ENCODE results near the gene PMM2.
"Not testable (repeated sequence)": the region's sequence is repeated elsewhere in the genome, so short reads cannot be mapped to it uniquely, and the experiment has no call there.

PMM2 gene

DNA sequence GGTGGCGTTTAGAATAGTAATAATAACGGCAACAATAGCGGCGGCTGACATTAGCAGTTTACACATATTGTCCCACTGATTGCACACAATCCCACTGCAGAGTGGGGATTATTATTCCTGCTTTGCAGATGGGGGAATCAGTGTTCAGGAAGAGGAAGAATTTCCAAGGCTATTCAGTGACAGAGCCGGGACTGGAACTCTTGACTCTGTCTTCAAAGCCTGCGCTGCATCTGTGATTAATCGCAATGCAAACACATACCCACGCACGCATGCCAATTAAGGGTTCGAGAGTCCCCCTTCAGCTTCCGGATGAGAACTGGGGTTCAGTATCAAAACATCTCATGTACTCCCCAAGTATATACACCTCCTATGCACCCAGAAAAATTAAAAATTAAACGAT lies 29.4 kb upstream of the PMM2 start:
- H3K9me3 Mint-ChIP-seq, result no peaks in the 10 kb centered on the region
- CTCF ChIA-PET, result no interaction called here
- no peak for DNase-seq
- H3K27ac Mint-ChIP-seq, result no peak overlapping the region
- no peaks in the 10 kb centered on the region for H3K4me1 Mint-ChIP-seq
- no peaks in the 10 kb centered on the region for H3K27me3 Mint-ChIP-seq
- H3K36me3 Mint-ChIP-seq, result no peaks in the 10 kb centered on the region
- no peak overlapping the region for H3K4me3 Mint-ChIP-seq

DNA sequence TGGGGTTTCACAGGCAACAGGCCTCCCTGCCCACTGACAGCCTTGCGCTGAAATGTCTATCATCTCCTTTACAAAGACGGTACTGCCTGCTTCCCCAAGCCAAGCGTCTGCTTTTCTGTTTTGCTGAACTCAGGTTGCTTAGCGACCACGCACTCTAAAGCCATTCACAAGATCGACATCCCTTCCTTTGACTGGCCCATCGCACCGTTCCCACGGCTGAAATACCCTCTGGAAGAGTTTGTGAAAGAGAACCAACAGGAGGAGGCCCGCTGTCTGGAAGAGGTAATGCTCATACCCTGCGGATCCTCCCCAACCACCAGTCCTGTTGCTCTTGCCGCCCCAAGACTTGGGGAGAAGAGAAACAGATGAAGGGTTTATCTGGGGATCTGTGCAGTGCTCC lies 28.9 kb upstream of the PMM2 start:
- Mint-ChIP-seq H3K36me3 (no peaks in the 10 kb centered on the region), H3K9me3 (no peaks in the 10 kb centered on the region), H3K27me3 (no peaks in the 10 kb centered on the region), H3K4me1 (no peaks in the 10 kb centered on the region), H3K27ac (no peak overlapping the region), H3K4me3 (no peak overlapping the region)
- DNase-seq, result no peak
- CTCF ChIA-PET, result no interaction called here

DNA sequence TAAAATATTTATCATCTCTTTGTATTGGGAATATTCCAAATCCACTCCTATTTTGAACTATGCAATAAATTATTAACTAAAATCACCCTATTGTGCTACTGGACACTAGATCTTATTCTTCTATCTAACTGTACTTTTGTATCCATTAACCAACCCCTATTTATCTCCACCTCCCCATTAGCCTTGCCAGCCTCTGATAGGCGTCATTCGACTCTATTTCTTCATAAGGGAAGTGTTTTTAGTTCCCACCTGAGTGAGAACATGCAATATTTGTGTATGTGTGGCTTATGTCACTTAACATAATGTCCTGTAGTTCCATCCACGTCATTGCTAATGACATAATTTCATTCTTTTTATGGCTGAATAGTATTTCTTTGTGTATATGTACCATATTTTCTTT lies 24.1 kb upstream of the PMM2 start:
- Mint-ChIP-seq H3K9me3 (no peaks in the 10 kb centered on the region), H3K27ac (no peak overlapping the region), H3K27me3 (no peaks in the 10 kb centered on the region), H3K4me1 (no peaks in the 10 kb centered on the region), H3K4me3 (no peak overlapping the region), H3K36me3 (no peaks in the 10 kb centered on the region)
- no peak for DNase-seq
- CTCF ChIA-PET, result no interaction called here

- Mint-ChIP-seq H3K9me3 (no peaks in the 10 kb centered on the region), H3K4me3 (no peak overlapping the region), H3K36me3 (no peaks in the 10 kb centered on the region), H3K27me3 (no peaks in the 10 kb centered on the region), H3K4me1 (no peaks in the 10 kb centered on the region), H3K27ac (no peak overlapping the region)
- CTCF ChIA-PET, result no interaction called here
- no peak for DNase-seq
These were observed 23.4 kb upstream of the PMM2 start for GRCh38 chr16:8774208-8774607.

- H3K4me3 Mint-ChIP-seq, result no peak overlapping the region
- H3K27ac Mint-ChIP-seq, result no peak overlapping the region
- no peaks in the 10 kb centered on the region for H3K27me3 Mint-ChIP-seq
- CTCF ChIA-PET, result no interaction called here
- H3K9me3 Mint-ChIP-seq, result no peaks in the 10 kb centered on the region
- DNase-seq, result no peak
- H3K36me3 Mint-ChIP-seq, result no peaks in the 10 kb centered on the region
- H3K4me1 Mint-ChIP-seq, result no peaks in the 10 kb centered on the region
These were observed 22.3 kb upstream of the PMM2 start for GRCh38 chr16:8775359-8775758.

DNA sequence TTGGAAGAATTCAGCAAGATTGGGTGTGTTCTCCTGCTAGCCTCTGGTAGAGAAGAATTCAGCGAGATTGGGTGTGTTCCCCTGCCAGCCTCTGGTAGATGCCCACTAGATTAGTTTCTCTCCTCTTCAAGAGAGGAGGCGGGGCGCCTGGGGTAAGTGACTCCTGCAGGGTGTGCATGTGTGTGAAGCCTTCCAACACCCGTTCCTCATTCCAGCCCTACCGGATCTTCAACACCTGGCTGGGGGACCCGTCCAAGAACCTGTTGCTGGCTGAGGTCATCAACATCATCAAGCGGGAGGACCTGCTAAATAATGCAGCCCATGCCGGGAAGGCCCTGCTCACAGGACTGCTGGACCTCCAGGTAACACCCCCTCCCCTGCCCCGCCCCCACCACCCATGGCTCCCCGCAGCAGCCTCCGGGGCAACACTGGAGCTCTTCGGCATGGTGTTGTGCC lies 21.5 kb upstream of the PMM2 start:
- CTCF ChIA-PET, result interaction anchor here (0.7 kb wide), 1 partner anchor 361 kb away, joined by 3 read pairs; no protein-coding TSS in a partner anchor
- no peak for DNase-seq
- Mint-ChIP-seq H3K4me3 (no peak overlapping the region), H3K36me3 (no peaks in the 10 kb centered on the region), H3K4me1 (no peaks in the 10 kb centered on the region), H3K27ac (no peak overlapping the region), H3K9me3 (no peaks in the 10 kb centered on the region), H3K27me3 (no peaks in the 10 kb centered on the region)

- Mint-ChIP-seq H3K36me3 (no peaks in the 10 kb centered on the region), H3K9me3 (no peaks in the 10 kb centered on the region), H3K27ac (no peak overlapping the region), H3K4me3 (no peak overlapping the region), H3K27me3 (no peaks in the 10 kb centered on the region), H3K4me1 (no peaks in the 10 kb centered on the region)
- CTCF ChIA-PET, result interaction anchor here (0.7 kb wide), 1 partner anchor 360 kb away, joined by 3 read pairs; no protein-coding TSS in a partner anchor
- no peak for DNase-seq
These were observed 20.4 kb upstream of the PMM2 start for GRCh38 chr16:8777217-8777616.

- Mint-ChIP-seq H3K27me3 (no peaks in the 10 kb centered on the region), H3K4me3 (no peak overlapping the region), H3K9me3 (no peaks in the 10 kb centered on the region), H3K27ac (no peak overlapping the region), H3K4me1 (no peaks in the 10 kb centered on the region), H3K36me3 (no peaks in the 10 kb centered on the region)
- DNase-seq, result no peak
- CTCF ChIA-PET, result no interaction called here
These were observed 15.8 kb upstream of the PMM2 start for GRCh38 chr16:8781797-8782196.

DNA sequence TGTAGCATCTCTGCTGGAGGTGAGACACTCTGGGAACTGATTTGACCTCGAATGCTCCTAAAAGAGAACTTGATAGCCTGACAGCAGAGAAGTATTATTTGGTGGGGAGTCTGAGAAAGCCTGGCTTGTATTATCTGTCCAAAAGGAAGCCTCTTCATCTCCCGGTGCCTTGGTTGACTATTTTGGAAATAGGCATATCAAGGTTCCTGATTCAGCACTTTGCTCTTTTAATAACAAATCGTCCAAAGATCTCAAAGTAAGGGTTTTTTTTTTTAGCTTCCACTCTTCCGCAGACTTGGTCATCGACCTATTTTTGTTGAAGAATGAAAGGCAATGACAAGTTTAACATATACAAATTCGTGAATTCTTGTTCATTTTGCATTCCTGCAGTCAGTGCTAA lies 15.0 kb upstream of the PMM2 start:
- no peaks in the 10 kb centered on the region for H3K27me3 Mint-ChIP-seq
- H3K4me1 Mint-ChIP-seq, result no peaks in the 10 kb centered on the region
- no peak overlapping the region for H3K4me3 Mint-ChIP-seq
- no peaks in the 10 kb centered on the region for H3K36me3 Mint-ChIP-seq
- DNase-seq, result no peak
- no peaks in the 10 kb centered on the region for H3K9me3 Mint-ChIP-seq
- CTCF ChIA-PET, result no interaction called here
- peak overlapping the region; percentile 15 for H3K27ac Mint-ChIP-seq

GRCh38 chr16:8785408-8785807 lies 12.2 kb upstream of the PMM2 start:
- no peaks in the 10 kb centered on the region for H3K36me3 Mint-ChIP-seq
- no peak overlapping the region for H3K4me3 Mint-ChIP-seq
- no peak for DNase-seq
- H3K4me1 Mint-ChIP-seq, result no peaks in the 10 kb centered on the region
- CTCF ChIA-PET, result no interaction called here
- no peak overlapping the region for H3K27ac Mint-ChIP-seq
- no peaks in the 10 kb centered on the region for H3K27me3 Mint-ChIP-seq
- no peaks in the 10 kb centered on the region for H3K9me3 Mint-ChIP-seq

- DNase-seq, CTCF ChIA-PET, H3K27me3 Mint-ChIP-seq, H3K27ac Mint-ChIP-seq, H3K4me3 Mint-ChIP-seq, H3K9me3 Mint-ChIP-seq, H3K4me1 Mint-ChIP-seq, H3K36me3 Mint-ChIP-seq: not testable (repeated sequence)
These were observed 11.3 kb upstream of the PMM2 start for GRCh38 chr16:8786316-8786715.

DNA sequence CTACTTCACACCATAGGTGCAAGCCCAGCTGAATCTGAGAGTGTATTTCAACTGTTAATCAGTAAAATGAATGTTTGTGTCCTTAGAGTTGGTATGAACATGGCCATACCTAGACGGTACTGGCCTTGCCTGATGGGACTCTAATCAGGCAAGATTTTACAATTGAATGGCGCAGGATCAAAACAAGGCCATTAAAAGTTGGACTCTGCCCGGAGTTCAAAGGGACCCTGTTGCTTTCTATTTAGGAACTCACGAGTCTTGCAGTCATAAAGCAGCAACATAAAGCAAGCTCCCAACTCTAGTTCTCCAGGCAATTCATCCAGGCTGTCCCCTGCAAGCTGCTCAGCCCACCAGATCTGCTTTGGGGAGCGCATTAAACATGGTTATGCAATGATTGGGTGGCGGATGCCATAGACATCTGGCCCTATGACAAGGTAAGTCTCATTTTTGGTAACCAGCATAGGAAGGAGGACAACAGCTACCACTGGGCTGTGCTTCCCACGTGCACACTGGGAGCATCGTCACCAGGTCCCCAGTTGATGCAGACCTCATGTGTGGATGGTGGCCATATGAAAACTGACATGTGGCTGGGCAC lies 9.0 kb upstream of the PMM2 start:
- H3K36me3 Mint-ChIP-seq, result no peaks in the 10 kb centered on the region
- no peaks in the 10 kb centered on the region for H3K9me3 Mint-ChIP-seq
- peaks cover 2% of the 10 kb centered on the region for H3K4me1 Mint-ChIP-seq
- no peak for DNase-seq
- CTCF ChIA-PET, result no interaction called here
- H3K4me3 Mint-ChIP-seq, result no peak overlapping the region
- no peaks in the 10 kb centered on the region for H3K27me3 Mint-ChIP-seq
- no peak overlapping the region for H3K27ac Mint-ChIP-seq

- peaks cover 11% of the 10 kb centered on the region for H3K36me3 Mint-ChIP-seq
- DNase-seq, result no peak
- CTCF ChIA-PET, result no interaction called here
- H3K27ac Mint-ChIP-seq, result no peak overlapping the region
- no peaks in the 10 kb centered on the region for H3K9me3 Mint-ChIP-seq
- no peak overlapping the region for H3K4me3 Mint-ChIP-seq
- H3K4me1 Mint-ChIP-seq, result peaks cover 39% of the 10 kb centered on the region
- no peaks in the 10 kb centered on the region for H3K27me3 Mint-ChIP-seq
These were observed 2.5 kb upstream of the PMM2 start for GRCh38 chr16:8795091-8795490.

DNA sequence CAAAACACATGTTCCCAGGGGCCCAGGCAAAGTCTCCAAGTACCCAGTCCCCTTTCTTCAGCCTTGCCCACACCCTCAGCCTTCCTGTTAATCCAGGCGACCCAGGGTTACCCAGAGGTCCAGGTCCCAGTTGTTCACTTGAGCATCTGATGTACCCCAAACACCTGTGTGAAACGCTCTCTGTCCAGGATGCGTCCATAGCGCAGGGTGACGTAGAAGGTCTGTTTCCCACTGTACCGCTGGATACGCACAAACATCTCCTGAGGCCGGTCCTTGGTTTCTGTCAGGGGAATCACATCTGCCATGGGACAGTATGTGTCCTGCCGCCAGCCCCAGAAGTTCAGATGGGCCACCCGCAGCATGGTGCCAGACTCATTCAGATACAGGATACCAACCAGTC lies 1.8 kb upstream of the PMM2 start:
- H3K27ac Mint-ChIP-seq, result no peak overlapping the region

DNA sequence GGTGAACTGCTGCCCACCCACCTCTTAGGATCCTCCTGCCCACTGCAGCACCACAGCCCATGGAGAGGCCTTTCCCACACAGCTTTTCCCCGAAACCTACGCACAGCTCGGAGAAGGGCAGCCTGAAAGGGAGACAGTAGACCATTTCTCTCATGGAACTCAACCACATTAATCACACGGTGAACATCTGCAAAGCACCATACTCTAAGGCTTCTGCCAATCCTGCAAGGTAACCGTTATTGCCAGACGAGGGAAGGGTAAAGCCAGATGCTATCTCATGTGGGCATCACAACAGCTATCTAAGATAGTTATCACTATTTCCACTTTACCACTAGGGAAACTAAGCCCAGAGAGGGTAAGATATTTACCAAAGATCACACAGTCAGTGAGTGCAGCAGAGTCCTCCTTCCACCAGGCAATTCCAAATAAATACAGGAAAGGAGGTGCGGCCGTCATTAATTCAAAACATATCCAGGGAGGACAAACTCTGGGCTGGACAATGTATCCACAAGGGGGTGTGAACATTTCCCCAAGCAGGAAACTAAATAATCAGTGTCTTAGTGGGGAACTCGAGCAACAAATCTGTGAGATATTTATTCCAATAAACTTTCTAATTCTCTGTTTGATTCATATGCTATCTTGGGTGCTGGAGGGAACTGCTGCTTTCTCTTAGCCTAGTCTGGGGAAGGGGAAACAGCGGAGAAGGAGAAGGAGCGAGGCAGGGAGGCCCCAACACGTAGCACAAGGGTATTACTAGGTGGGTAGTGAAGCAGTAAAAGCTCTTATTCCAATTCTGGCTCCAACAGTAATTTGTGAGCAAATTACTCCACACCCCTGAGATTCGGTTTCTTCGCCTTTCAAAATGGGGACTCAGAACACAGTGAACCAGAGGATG lies 923 bp upstream of the PMM2 start:
- no peak for DNase-seq
- H3K27me3 Mint-ChIP-seq, result no peaks in the 10 kb centered on the region
- peak overlapping the region; percentile 80 for H3K27ac Mint-ChIP-seq
- peaks cover 14% of the 10 kb centered on the region for H3K36me3 Mint-ChIP-seq
- peak overlapping the region; percentile 96 for H3K4me3 Mint-ChIP-seq
- H3K9me3 Mint-ChIP-seq, result no peaks in the 10 kb centered on the region
- H3K4me1 Mint-ChIP-seq, result peaks cover 44% of the 10 kb centered on the region
- CTCF ChIA-PET, result interaction anchor here (0.7 to 1.0 kb wide), 2 partner anchors 23 to 237 kb away, joined by 3 to 4 read pairs; no protein-coding TSS in a partner anchor

More for the DNA sequence above, 1.8 kb upstream of the PMM2 start:
- H3K27me3 Mint-ChIP-seq, result no peaks in the 10 kb centered on the region
- H3K4me1 Mint-ChIP-seq, result peaks cover 39% of the 10 kb centered on the region
- CTCF ChIA-PET, result no interaction called here
- no peak for DNase-seq
- H3K36me3 Mint-ChIP-seq, result peaks cover 11% of the 10 kb centered on the region
- peak overlapping the region; percentile 96 for H3K4me3 Mint-ChIP-seq
- no peaks in the 10 kb centered on the region for H3K9me3 Mint-ChIP-seq

Measured in activated naive CD4-positive, alpha-beta T cell treated with anti-CD3 and anti-CD28 coated beads, Interleukin-2, amount 10 ng/mL, durations not matched to agents 7 days and 5 days (primary cell).